ENCODE data around the gene ZFYVE27. TPM values are rescaled to one million over a fixed set of nuclear protein-coding genes. Genes with fewer than 3 reads are reported as not detected.
"Not testable (repeated sequence)": the region's sequence is repeated elsewhere in the genome, so short reads cannot be mapped to it uniquely, and the experiment has no call there.

The ZFYVE27 gene, protein sequence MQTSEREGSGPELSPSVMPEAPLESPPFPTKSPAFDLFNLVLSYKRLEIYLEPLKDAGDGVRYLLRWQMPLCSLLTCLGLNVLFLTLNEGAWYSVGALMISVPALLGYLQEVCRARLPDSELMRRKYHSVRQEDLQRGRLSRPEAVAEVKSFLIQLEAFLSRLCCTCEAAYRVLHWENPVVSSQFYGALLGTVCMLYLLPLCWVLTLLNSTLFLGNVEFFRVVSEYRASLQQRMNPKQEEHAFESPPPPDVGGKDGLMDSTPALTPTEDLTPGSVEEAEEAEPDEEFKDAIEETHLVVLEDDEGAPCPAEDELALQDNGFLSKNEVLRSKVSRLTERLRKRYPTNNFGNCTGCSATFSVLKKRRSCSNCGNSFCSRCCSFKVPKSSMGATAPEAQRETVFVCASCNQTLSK
- polyA plus RNA-seq (ENCODE audit: insufficient read length in 3 of 3), result 10 to 100 TPM; 21.4 to 22.6 (median 22.6) TPM

- peak; percentile 85 to 94 (median 93) for DNase-seq (ENCODE audit: low read depth in 3 of 3, low spot score in 2 of 3)
These were observed at the start of gene ZFYVE27 for GRCh38 chr10:97736902-97737769. Gene ZFYVE27 (plus strand): TSS chr10:97737128. CDS start chr10:97738478, 1,350 bp downstream.

DNA sequence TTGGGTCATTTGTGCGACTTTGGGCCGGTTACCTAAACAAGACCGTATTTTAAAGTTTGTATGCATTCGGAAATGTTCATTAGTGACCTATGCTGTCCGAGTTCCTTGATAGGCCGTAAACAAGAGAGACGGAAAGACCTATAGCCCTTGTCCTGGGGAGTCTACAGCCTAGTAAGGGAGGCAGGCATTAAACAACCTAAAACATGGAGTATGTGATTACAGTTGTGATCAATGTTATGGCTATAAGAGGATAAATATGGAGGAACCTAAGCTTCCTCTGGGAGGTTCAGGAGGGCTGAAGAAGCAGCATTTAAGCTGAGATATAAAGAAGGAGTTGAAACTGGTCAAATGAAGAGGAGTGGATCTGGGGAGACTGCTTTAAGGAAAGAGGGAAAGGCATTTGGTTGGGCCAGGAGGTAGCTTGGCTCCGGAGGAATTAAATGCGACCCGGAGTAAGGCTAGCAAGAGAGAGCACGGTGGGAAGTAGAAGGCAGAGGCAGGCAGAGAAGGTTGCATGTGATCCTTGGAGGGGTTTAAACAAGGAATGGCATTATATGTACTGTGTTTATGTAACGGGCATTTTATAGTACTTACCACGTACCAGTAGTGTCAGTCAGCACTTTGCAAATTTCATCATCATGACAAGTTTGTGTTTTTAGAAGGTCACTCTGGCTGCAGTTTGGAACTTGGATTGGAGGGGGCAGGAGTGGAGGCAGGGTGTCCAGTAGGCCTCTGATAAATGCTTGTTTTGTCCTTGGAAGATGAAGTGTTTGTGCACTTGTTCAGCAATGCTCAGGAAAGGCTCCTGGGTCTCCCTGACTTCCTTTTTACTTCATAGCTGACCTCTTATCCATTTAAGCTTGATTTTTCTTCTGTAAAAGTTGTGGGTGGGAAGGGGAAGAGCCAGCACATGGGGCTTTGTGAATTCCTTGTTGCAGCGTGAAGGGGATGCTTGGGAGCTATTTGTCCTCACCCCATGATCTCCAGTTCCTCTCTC is 48.8 kb upstream of the ZFYVE27 start:
- DNase-seq (ENCODE audit: low read depth in 3 of 3, low spot score in 2 of 3), result no peak

DNA sequence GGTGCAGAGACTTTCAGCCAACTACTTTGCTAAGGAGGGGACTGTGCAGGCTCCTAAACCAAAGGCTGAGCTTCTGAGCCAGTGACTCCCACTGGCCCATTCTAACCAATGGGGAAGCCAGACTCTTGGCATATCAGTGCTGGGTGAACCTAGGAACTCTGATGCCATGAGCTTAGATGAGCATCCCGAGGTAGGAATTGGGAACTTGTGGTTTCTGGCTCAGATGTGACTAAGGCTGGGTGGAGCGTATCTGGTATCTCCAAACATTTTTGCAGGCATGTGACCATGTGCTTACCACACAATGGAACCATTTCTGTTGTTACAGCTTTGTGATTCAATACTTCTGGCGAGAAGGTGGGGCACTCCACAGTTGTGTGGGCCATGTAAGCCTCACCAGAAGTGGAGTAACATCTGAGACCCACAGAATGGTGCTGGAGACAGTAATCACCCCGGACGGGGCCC is 47.3 kb upstream of the ZFYVE27 start:
- no peak for DNase-seq (ENCODE audit: low read depth in 3 of 3, low spot score in 2 of 3)

DNA sequence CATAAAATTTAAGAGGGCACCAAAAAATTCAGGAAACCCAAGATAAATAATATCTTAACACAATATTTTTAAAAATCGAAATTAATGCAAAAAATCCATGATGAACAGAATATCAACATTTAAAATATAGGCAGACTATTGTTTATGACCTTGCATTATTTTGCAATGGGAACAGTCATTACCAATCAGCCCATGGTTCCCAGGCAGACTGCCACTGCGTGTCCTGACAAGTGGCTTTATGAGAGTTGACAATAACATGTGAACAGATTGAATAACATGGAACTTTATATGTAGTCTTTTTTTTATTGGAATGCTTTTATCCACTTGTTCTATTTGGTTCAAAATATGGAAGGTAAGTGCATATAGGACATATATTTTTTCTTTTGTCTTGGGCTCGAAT is 46.8 kb upstream of the ZFYVE27 start:
- no peak for DNase-seq (ENCODE audit: low read depth in 3 of 3, low spot score in 2 of 3)

- not testable (repeated sequence) for DNase-seq (ENCODE audit: low read depth in 3 of 3, low spot score in 2 of 3)
These were observed 38.8 kb upstream of the ZFYVE27 start for GRCh38 chr10:97698072-97698655.

GRCh38 chr10:97701438-97702069 is 35.4 kb upstream of the ZFYVE27 start:
- DNase-seq (ENCODE audit: low read depth in 3 of 3, low spot score in 2 of 3), result no peak

DNA sequence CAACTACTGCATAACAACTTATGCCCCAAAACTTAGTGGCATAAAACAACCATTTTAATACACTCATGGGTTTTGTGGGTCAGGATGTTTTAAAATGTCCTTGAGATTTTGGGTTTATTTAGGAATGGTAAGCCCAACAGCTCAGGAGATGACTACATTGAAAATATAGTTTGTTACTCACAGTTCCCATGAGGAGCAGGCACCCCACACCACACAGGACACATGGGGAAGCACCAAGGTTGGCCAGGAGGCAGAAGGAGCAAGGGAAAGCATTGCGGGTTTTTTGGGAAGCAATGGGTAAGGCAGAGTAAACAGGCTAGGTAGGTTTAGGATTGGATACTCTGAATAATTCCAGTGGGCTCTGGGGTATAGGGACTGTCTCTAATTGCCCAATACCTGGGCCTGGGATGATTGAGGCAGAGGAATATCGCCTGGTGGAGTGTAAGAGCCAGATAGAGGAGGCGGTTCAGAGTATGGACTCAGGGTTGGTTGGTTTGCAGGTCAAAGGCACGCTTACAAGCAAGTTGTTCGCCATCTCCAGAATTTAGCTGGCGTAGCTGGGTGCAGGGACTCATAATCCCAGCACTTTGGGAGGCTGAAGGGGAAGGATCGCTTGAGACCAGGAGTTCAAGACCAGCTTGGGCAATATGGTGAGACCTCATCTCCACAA is 33.4 kb upstream of the ZFYVE27 start:
- DNase-seq (ENCODE audit: low read depth in 3 of 3, low spot score in 2 of 3), result no peak

DNA sequence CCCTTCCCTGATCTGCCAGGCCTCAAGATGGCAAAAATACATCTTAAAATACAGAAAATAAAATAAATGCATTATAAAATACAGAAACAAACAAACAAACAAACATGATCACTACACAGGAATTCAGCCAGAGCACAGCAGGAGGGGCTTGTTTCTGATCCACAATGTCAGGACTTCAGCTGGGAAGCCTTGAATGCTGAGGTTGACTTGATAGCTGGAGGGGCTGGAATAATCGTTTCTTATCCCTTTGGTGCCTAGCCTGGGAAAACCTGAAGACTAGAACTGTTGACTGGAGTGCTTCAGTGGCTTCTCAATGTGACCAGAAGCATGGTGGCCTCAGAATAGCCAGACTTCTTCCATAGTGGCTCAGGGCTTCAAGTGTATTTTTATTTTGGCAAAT is 32.6 kb upstream of the ZFYVE27 start:
- DNase-seq (ENCODE audit: low read depth in 3 of 3, low spot score in 2 of 3), result no peak

DNA sequence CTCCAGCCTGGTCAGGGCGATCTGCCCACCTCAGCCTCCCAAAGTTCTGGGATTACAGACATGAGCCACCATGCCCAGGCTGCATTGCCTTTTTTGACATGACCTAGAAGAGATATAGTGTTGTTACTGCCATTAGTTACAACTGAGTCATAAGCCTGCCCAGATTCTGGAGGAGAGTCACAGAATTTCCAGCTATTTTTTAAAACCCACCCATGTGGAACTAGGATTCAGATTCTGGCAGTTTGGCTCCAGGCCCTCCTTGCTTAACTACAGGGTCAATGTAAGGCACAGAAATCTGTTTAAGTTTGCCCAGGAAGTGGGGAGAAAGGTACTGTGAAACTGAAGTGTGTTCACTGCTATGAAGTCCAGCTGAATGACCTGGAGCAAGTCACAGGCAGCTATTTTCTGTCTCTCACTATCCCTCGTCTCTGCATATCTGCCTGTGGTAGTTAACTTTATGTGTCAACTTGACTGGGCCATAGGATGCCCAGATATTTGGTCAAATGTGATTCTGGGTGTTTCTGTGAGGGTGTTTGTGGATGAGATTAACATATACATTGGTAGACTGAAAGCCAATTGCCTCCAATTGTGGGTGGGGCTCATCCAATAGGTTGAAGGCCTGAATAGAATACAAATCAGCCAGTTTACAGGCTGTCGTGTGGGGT is 31.8 kb upstream of the ZFYVE27 start:
- DNase-seq (ENCODE audit: low read depth in 3 of 3, low spot score in 2 of 3), result no peak

DNA sequence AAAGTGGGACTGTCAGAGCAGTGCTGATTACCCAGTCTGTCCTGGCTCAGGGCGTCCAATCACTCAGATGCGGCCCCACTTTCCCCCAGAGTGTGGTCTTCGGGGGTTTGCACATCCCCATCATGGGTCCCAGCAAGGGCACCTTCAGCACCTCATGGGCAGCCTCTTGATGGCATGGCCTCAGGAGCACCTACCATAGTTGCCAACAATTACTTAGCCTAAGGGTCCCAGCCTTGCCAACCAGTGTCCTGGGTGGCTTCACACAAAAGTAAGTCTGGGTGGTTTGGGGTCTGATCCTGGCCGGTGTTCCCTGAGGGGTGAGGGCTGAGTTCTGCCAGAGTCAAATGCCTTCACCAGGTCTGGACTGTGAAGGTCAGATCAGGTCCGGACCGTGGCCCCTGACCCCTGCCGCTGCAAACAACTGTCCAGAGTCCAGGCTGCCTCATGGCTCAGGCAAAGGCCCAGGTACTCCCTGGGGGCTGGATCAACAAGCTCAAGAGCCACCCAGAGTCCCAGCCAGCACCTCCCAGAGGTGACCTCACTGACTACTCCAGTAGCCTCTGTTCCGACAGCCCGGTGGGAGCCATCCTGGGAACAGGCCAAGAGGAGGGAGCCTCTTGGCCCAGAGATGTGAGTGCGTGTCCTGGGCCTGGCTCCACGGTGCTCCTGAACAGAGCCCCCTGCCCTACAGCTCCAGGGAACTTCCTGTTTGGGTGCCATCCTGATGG is 29.6 kb upstream of the ZFYVE27 start:
- DNase-seq (ENCODE audit: low read depth in 3 of 3, low spot score in 2 of 3), result no peak

DNA sequence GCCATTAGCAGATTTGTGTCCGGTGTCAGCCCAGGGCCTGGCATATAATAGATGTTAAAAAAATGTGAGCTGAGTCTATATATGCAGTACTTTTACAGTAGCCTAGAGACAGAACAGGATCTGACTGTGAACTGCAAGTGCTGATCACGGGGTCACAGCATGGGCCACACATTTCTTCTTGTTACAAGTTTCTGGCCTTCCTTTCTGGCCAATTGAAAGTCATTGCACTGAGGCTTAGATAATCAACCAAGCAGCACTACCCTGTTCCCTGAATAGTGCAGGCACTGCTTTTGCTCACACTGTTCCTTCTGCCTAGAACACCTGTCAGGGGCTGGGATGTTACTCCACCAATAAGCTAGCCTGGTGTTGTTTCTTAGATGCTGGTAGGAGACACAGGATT is 28.8 kb upstream of the ZFYVE27 start:
- no peak for DNase-seq (ENCODE audit: low read depth in 3 of 3, low spot score in 2 of 3)

DNA sequence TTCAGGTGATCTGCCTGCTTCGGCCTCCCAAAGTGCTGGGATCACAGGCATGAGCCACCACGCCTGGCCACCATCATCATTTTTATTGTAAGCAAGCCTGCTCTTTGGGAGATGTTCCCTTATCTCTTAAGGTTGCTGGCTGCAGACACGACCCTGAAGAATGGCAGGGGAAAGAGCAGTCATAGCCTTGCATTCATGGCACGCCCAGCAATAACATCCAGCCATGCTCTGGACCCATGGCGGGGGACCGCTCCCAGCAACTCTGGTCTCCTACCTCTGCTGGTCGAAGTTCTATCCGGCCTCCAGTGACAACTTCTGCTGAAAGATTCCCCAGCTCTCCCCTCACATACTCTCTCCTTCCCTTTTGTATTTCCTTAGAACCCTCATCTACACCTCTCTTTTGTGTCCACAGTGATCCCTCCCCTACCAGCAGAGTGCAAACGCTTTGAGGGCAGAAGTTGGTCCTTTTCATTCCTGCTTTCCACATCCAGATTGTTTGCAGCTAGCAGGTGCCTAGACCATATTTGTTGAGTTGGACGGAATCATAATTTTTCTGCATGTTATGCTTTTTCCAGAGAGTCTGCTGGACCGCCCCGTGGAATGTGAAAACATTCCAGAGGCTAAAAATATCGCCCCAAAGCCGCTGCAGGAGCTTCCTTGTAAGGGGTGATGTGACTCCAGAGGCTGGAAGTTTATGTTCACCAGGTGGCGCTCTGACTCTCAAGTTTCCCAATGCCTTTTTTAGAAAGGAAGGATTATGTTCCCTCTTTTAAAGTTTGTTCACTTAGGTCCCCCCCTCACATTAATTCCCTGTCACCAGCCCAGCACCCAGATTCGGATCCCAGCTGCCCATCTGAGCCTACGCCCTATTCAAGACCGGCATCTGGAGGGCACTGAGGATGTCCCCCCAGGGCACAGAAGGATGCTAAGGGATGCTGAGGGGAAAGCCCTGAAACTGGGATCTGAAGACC is 27.7 kb upstream of the ZFYVE27 start:
- no peak for DNase-seq (ENCODE audit: low read depth in 3 of 3, low spot score in 2 of 3)

- DNase-seq (ENCODE audit: low read depth in 3 of 3, low spot score in 2 of 3), result no peak
These were observed 25.0 kb upstream of the ZFYVE27 start for GRCh38 chr10:97711640-97712572.

- DNase-seq (ENCODE audit: low read depth in 3 of 3, low spot score in 2 of 3), result peak in 1 of 3 donors; percentile 63
These were observed 23.5 kb upstream of the ZFYVE27 start, which contains the start of gene MARVELD1 for GRCh38 chr10:97713339-97713825. Gene MARVELD1 (plus strand): TSS chr10:97713730. CDS start chr10:97713877, 147 bp downstream.

DNA sequence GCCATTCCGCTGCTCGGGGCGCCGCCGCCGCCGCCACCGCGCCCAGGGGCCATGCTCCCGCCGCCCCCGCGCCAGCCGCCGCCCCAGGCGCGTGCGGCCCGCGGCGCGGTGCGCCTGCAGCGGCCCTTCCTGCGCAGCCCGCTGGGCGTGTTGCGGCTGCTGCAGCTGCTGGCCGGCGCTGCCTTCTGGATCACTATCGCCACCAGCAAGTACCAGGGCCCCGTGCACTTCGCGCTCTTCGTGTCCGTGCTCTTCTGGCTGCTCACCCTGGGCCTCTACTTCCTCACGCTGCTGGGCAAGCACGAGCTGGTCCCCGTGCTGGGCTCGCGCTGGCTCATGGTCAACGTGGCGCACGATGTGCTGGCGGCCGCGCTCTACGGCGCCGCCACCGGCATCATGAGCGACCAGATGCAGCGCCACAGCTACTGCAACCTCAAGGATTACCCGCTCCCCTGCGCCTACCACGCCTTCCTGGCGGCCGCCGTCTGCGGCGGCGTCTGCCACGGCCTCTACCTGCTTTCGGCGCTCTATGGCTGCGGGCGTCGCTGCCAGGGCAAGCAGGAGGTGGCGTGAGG is 23.0 kb upstream of the ZFYVE27 start:
- peak in 1 of 3 donors; percentile 49 for DNase-seq (ENCODE audit: low read depth in 3 of 3, low spot score in 2 of 3)

Measured in right renal cortex interstitium (tissue), 3 donors.